SK-N-SH (cell line): Measurements from ENCODE around the gene RANBP2.
"Not testable (repeated sequence)": the region's sequence is repeated elsewhere in the genome, so short reads cannot be mapped to it uniquely, and the experiment has no call there.

ENCODE experiments used
- CTCF ChIP-seq: fragments of 200-600 bp; sonication (generic); IDR thresholded peaks from 2 replicates; pipeline ENCODE4 v1.6.1; 2017; ENCODE audit warnings: antibody characterized with exemption, mild to moderate bottlenecking, moderate library complexity
- EZH2phosphoT487 ChIP-seq: fragments of 200-600 bp; sonication (generic); IDR thresholded peaks from 2 replicates; pipeline ENCODE4 v1.6.1; 2017; ENCODE audit warnings: low read depth, mixed run types, mild to moderate bottlenecking, antibody characterized with exemption, moderate library complexity, borderline replicate concordance
- GABPA ChIP-seq: IDR thresholded peaks from 2 replicates; pipeline ENCODE4 v1.4.0; 2012; ENCODE audit warnings: low read depth, mild to moderate bottlenecking
- GATA2 ChIP-seq: sonication (generic); formaldehyde crosslinking; IDR thresholded peaks from 2 replicates; pipeline ENCODE4 v1.5.0; 2020; ENCODE audit warnings: mild to moderate bottlenecking, missing genetic modification reagents
- MAX ChIP-seq: IDR thresholded peaks from 2 replicates; pipeline ENCODE4 v1.4.0; 2012; ENCODE audit warnings: low read depth
- MEF2A ChIP-seq: IDR thresholded peaks from 2 replicates; pipeline ENCODE4 v1.4.0; 2012; ENCODE audit warnings: low read depth, borderline replicate concordance
- MXI1 ChIP-seq: IDR thresholded peaks from 2 replicates; pipeline ENCODE4 v1.6.1; 2012; ENCODE audit warnings: mild to moderate bottlenecking, low read depth, low read length, improper control_type of control experiment
- RCOR1 ChIP-seq: fragments of 150-350 bp; IDR thresholded peaks from 2 replicates; pipeline ENCODE4 v1.6.1; 2017; ENCODE audit warnings: antibody characterized with exemption, low read length
- TEAD4 ChIP-seq: IDR thresholded peaks from 2 replicates; pipeline ENCODE4 v1.4.0; 2012; ENCODE audit warnings: mild to moderate bottlenecking, borderline replicate concordance; ENCODE audit not compliant: insufficient read depth
- USF2 ChIP-seq: fragments of 150-350 bp; IDR thresholded peaks from 2 replicates; pipeline ENCODE4 v1.6.1; 2017; ENCODE audit warnings: antibody characterized with exemption, low read length, low read depth, borderline replicate concordance
- YY1 ChIP-seq: IDR thresholded peaks from 2 replicates; pipeline ENCODE4 v1.4.0; 2012; ENCODE audit warnings: low read depth, mild to moderate bottlenecking
- ZBTB33 ChIP-seq: IDR thresholded peaks from 2 replicates; pipeline ENCODE4 v1.4.0; 2012; ENCODE audit warnings: low read depth, borderline replicate concordance

- TF ChIP-seq CTCF; MEF2A; GATA2 (CRISPR knock-in tag); MAX; EZH2phosphoT487; RCOR1; YY1; ZBTB33; TEAD4; USF2; GABPA; MXI1: not testable (repeated sequence)
These were observed 38.5 kb upstream of the RANBP2 start for GRCh38 chr2:108680805-108681204.
